Measurements from ENCODE around the gene ALCAM.
A peak's percentile ranks its signal among the peaks of the same experiment; 100 is the strongest.

The ALCAM gene

DNA sequence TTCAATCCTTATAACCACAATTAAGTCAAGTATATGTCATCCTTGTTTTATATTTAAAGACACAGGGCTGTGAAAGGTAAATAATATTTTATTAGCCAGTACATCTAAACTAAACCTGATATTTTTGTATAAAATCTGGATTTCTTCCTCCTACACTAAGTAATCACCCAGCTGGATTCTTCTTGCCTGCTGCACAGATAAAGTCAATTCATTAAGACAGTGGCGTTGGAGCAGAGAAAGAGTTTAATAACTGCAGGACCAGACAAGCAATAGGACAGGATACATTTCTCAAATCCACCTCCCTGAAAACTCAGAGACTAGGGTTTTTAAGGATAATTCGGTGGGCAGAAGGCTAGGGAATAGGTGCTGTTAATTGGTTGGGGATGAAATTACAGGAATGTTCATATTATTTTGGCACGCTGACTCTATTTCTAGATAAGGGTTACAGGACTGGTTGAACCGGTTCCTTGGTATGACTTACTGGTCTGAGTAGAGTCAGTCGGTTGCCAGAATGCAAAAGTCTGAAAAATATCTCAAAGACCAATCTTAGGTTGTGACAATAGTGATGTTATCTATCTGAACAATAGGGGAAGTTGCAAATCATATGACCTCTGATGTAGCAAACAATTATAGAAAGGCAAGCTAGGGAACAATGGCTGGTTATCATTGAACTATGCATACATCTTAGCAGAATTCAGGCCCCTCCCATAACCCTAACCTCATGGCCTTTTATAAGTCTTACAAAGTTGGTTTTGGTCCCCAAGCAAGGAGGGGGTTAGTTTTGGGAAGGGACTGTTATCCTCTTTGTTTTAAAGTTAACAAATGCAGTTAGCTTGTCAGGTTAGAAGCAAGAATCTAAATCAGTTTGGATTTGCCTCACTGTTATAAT lies 244.8 kb downstream of the ALCAM start:
- no peak for DNase-seq (ENCODE audit: low read depth)
- TF ChIP-seq, protein P1, sequence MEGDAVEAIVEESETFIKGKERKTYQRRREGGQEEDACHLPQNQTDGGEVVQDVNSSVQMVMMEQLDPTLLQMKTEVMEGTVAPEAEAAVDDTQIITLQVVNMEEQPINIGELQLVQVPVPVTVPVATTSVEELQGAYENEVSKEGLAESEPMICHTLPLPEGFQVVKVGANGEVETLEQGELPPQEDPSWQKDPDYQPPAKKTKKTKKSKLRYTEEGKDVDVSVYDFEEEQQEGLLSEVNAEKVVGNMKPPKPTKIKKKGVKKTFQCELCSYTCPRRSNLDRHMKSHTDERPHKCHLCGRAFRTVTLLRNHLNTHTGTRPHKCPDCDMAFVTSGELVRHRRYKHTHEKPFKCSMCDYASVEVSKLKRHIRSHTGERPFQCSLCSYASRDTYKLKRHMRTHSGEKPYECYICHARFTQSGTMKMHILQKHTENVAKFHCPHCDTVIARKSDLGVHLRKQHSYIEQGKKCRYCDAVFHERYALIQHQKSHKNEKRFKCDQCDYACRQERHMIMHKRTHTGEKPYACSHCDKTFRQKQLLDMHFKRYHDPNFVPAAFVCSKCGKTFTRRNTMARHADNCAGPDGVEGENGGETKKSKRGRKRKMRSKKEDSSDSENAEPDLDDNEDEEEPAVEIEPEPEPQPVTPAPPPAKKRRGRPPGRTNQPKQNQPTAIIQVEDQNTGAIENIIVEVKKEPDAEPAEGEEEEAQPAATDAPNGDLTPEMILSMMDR (IDR thresholded peaks at IDR 0.05; ENCODE audit: insufficient read depth, low read depth, low read length, missing control alignments) = no peak

DNA sequence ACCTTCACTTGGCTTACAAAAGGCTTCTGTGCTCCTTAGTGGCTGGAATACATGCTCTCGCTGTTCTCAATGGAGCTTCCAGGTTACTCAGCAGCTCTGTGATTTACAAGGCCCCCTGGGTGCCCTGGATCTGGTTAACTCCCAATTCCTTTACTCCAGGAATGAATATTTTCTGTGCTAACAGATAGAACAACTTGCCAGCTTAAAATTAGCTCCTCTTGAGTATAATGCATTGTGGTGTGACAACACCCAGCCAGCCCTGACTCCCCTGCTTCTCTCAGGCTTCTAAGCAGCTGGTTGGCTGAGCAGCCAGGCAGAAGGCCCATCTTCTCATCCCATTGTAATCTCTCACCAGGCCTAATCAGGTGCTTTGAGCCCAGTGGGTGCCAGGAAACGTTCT lies 246.4 kb downstream of the ALCAM start:
- no peak for DNase-seq (ENCODE audit: low read depth)
- TF ChIP-seq, protein P1 (IDR thresholded peaks at IDR 0.05; ENCODE audit: insufficient read depth, low read depth, low read length, missing control alignments) = no peak
- H3K4me3 ChIP-seq (ENCODE audit: low read depth, low read length) = no peak overlapping the region

More for the DNA sequence above, 244.8 kb downstream of the ALCAM start:
- H3K4me3 ChIP-seq (ENCODE audit: low read depth, low read length) = no peak overlapping the region

- TF ChIP-seq, protein P1 (IDR thresholded peaks at IDR 0.05; ENCODE audit: insufficient read depth, low read depth, low read length, missing control alignments) = no peak
- H3K4me3 ChIP-seq (ENCODE audit: low read depth, low read length) = no peak overlapping the region
- no peak for DNase-seq (ENCODE audit: low read depth)
These were observed 247.8 kb downstream of the ALCAM start for GRCh38 chr3:105614288-105615030.

- H3K4me3 ChIP-seq (ENCODE audit: low read depth, low read length) = no peak overlapping the region
- peak; percentile 16 for DNase-seq (ENCODE audit: low read depth)
- TF ChIP-seq, protein P1 (IDR thresholded peaks at IDR 0.05; ENCODE audit: insufficient read depth, low read depth, low read length, missing control alignments) = no peak
These were observed 249.1 kb downstream of the ALCAM start for GRCh38 chr3:105615814-105616213.

DNA sequence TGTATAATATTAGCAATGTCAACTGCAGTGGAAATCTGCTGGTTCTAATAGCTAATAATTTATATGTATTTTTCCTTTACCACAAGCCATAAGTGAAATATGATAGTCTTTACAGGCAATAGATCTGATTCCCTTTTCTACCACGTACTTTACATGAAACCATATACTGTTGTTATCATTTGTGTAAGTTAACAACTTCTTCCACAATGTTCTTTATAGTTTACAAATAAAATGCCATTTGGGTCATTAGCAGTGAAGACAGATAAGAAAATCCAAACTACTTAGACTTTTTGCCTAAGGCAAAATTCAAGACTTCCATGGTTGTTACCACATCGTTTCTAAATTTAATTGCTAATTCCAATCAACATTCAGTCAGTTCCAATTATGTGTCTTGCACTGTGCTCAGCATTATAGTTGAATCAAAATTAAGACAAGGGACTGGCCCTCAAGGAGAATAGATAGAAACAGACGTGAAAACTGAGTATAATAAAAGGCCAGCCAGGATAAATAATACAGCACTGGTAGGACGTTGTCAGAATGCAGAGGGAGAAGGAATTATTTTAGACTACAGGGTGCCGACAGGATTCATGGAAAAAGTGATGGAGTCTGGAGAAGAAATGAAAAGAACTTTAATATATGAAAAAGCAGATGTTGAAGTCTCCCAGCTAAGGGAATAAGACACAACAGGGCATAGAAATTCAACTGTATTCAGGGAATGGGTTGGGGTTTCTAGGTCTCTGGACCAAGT lies 249.8 kb downstream of the ALCAM start:
- no peak overlapping the region for H3K4me3 ChIP-seq (ENCODE audit: low read depth, low read length)
- TF ChIP-seq, protein P1 (IDR thresholded peaks at IDR 0.05; ENCODE audit: insufficient read depth, low read depth, low read length, missing control alignments) = no peak
- no peak for DNase-seq (ENCODE audit: low read depth)

DNA sequence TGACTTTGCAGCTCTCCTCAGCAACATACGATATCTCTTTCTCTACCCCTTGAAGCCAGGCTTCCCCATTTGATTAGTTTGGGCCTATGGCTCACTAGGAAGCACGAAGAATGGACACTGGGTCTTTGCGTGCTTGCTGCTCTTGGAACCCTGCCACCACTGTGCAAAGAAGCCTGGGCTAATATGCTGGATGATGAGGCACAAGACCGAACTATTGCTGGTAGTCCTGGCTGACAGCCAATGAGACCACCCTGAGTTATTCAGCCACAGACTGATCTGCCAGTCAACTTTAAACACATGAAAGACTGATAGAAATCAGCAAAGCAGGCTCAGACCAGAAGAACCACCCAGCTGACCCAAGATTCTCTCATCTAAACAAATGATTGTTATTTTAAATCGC lies 251.8 kb downstream of the ALCAM start:
- DNase-seq (ENCODE audit: low read depth) = no peak
- H3K4me3 ChIP-seq (ENCODE audit: low read depth, low read length) = no peak overlapping the region
- TF ChIP-seq, protein P1 (IDR thresholded peaks at IDR 0.05; ENCODE audit: insufficient read depth, low read depth, low read length, missing control alignments) = no peak
